Measurements from ENCODE around the gene BLVRB.
"Not testable (repeated sequence)": the region's sequence is repeated elsewhere in the genome, so short reads cannot be mapped to it uniquely, and the experiment has no call there.

The BLVRB gene

GRCh38 chr19:40422748-40423566, 42.6 kb downstream of the BLVRB start:
- DNase-seq (ENCODE audit: low read depth) = no peak

DNA sequence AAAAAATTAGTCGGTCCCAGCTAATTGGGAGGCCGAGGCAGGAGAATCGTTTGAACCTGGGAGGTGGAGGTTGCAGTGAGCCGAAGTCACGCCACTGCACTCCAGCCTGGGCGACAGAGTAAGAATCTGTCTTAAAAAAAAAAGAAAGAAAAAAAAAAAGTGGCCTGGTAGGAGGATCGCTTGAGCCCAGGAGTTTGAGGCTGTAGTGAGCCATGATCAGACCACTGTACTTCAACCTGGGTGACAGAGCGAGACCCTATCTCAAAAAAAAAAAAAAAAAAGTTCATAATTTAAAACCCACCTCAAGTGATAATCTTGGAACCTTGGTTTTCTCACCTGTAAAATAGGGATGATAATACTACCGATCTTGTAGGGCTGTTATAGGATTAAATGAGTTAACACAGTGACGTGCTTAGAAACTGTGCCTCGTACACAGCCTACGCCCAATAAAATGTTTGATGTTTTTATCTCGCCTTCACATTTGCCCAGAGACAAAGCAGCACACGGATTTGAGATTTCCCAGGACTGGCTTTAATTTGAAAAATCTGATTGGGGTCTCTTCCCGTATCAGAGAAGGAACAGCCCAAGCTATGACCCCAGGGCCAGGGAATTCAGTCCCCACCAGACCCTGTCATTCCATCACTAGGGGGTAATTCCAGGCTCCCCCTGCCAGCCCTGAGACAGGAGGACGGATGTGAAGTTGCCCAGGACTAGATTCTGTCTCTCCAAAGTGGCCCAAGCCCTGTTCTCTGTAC, 43.4 kb downstream of the BLVRB start:
- DNase-seq (ENCODE audit: low read depth) = no peak

- peak; percentile 93 for DNase-seq (ENCODE audit: low read depth)
Measured at GRCh38 chr19:40420766-40421765, 44.5 kb downstream of the BLVRB start.

- no peak for DNase-seq (ENCODE audit: low read depth)
Measured at GRCh38 chr19:40420451-40420765, 45.1 kb downstream of the BLVRB start.

GRCh38 chr19:40419780-40420179, 45.8 kb downstream of the BLVRB start:
- no peak for DNase-seq (ENCODE audit: low read depth)

- DNase-seq (ENCODE audit: low read depth) = no peak
Measured at GRCh38 chr19:40419066-40419612, 46.4 kb downstream of the BLVRB start.

DNA sequence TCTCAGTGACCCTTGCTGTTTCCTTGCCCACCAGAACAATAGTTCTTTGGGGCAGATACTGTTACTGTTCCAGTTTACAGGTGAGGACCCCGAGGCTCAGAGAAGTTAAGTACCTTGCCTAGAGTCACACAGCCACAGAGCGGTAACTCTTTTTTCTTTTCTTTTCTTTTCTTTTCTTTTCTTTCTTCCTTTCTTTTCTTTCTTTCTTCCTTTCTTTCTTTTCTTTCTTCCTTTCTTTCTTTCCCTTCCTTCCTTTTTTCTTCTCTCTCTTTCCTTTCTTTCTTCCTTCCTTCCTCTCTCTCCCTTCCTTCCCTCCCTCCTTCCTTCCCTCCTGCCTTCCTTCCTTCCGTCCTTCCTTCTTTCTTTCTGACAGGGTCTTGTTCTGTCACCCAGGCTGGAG, 47.5 kb downstream of the BLVRB start:
- DNase-seq (ENCODE audit: low read depth) = no peak

- no peak for DNase-seq (ENCODE audit: low read depth)
Measured at GRCh38 chr19:40417643-40417981, 47.9 kb downstream of the BLVRB start.

DNA sequence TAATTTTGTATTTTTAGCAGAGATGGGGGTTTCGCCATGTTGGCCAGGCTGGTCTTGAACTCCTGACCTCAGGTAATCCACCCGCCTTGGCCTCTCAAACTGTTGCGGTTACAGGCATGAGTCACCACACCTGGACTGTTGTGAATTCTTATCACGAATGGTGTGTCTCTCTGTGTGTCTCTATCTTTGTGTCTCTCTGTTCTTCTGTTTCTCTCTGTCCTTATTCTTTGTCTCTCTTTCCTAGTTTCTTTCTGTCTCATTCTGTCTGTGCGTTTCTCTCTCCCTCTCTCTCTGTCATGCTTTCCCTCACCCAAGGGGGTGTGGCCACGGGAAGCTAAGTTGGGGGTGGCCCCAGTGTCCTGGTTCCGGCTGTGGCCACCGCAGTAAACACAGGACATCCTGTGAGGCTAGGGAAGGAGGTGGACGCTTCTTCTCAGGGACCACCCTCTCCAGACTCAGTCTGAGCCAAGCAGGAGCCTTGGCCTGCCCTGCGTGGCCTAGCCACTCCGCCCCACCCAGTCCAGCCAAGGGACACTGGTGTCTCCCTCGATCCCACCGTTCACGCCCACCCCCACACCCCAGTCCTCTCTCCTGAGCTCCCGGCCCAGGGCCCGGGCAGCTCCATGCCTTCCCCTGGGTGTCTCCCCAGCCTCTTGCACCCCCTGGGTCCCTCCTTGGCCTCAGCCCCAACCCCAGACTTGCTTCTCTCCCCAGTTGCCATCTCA, 48.5 kb downstream of the BLVRB start:
- peak; percentile 63 for DNase-seq (ENCODE audit: low read depth)

- no peak for DNase-seq (ENCODE audit: low read depth)
Measured at GRCh38 chr19:40415768-40416167, 49.8 kb downstream of the BLVRB start.

GRCh38 chr19:40414542-40415535, 50.7 kb downstream of the BLVRB start:
- DNase-seq (ENCODE audit: low read depth) = no peak

DNA sequence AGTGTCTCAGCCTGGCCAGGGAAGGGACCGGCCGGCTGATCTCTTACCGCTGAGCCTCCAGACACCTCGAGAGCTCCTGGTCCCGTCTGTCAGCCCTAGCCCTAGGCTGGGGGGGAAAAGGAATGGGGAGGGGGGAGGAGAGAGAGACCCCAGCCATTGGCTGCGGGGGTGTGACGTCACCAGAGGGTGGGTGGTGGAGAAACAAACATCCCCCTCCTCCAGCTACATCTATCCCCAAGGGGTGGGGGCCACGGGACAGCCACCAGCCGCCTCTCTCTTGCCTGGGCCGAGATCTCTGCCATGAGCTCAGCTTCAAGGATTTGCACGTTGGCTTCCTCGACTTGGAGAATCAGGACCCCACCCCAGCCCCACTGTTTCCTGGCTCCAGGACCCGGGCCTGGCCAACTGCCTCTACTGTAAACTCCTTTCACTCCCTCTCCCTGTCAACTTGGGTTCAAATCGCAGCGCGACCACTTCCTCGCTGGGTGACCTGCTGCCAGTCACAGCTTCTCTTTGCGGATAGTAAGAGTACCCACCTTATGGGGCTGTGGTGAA, 52.2 kb downstream of the BLVRB start, which contains the start of gene PRX:
PRX (minus strand) TSS at position 88 of the 555 bp plus-strand sequence. CDS start 5,446 bp downstream, outside the sequence.
- DNase-seq (ENCODE audit: low read depth) = no peak

DNA sequence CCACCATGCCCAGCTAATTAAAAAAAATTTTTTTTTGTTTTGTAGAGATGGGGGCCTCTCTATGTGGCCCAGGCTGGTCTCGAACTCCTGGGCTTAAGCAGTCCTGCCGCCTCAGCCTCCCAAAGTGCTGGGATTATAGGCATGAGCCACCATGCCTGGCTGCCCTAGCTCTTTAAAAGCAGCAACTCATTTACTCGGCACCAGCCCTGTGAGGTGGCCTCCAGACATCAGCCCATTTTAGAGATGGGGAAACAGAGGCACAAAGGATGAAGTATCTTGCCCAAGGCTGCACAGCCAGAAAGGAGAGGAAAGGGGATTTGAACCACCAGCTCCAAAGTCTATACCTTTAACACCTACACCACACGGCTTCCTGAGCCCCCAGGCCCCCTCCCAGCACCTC, 52.7 kb downstream of the BLVRB start:
- no peak for DNase-seq (ENCODE audit: low read depth)

- DNase-seq (ENCODE audit: low read depth) = no peak
Measured at GRCh38 chr19:40411958-40412499, 53.5 kb downstream of the BLVRB start.

- peak; percentile 23 for DNase-seq (ENCODE audit: low read depth)
Measured at GRCh38 chr19:40411125-40411842, 54.3 kb downstream of the BLVRB start.

GRCh38 chr19:40410030-40410389, 55.5 kb downstream of the BLVRB start:
- DNase-seq (ENCODE audit: low read depth) = no peak

DNA sequence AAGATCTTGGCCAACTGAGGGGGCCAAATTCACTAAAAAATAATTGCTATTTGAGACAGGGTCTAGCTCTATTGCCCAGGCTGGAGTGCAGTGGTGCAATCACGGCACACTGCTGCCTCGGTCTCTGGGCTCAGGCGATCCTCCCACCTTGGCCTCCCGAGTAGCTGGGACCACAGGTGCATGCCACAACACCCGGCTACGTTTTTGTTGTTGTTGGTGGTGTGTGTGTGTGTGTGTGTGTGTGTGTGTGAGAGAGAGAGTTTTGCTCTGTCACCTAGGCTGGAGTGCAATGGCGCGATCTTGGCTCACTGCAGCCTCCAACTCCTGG, 57.0 kb downstream of the BLVRB start:
- DNase-seq (ENCODE audit: low read depth) = not testable (repeated sequence)

DNA sequence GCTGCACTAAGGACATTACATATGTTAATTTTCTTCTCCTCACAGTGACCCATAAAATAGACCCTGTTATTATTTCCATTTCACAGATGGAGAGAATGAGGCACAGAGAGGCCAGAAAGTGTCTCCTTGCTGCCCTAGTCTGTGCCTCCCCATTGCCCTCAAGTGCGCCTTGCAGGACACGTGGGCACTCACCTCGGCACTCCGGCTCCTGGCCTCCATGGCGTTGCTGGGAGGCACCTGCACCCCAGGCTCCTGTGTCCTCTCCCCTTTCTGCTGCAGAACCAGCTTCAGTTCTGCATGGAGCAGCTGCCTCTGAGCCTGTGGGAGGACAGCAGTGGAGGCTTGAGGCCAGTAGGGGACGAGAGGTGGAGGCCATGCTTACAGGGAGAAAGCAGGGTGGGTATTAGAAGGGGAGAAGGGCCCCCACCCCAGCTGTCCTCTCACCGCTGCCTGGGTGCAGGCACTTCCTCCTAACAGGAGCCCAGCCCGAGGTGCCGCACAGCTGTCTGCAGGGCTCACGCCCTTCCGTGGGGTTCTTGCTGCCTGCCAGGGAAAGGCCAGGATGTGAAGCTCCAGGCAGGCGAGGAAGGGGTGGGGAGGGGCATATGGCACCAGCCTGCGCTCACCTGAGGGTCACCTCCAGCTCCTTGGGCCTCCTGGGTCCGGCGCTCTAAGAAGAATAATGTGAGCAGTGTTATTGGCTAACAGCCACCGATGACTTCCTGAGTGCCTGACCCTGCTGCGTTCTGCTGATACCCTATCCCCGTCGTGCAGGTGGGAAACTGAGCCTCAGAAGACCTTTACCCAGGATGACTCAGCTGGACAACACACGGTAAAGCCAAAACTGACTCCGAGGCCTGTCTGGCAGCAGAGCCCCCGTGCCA, 57.6 kb downstream of the BLVRB start:
- no peak for DNase-seq (ENCODE audit: low read depth)

All from EH (cell line).